ENCODE data around the gene PRR20G. TPM values are rescaled to one million over a fixed set of nuclear protein-coding genes. Genes with fewer than 3 reads are reported as not detected.

PRR20G gene
- polyA plus RNA-seq, 1 donor from 2014 or later = not detected

DNA sequence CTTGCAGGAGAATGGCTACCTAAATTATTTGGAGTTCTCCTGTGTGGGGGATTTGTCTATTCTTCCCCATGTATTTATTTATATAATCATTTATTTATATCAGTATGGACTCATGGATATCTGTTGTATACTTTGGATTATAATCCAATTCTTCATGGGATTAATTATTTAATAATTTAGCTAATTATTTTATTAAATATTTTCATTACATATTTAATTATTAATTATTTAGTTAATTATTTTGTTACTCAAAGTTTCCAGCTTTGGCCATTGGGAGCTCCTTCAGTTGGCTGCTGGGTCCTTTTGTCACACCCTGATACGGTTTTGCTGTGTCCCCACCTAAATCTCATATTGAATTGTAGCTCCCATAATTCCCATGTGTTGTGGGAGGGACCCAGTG lies 3.3 kb upstream of the PRR20G start:
- Histone ChIP-seq H3K4me3 (ENCODE audit: low read length) (no peak overlapping the region), H3K36me3 (ENCODE audit: insufficient read depth, low read length) (no peaks in the 10 kb centered on the region), H3K9me3 (ENCODE audit: low read length) (peaks cover 5% of the 10 kb centered on the region), H3K9me2 (ENCODE audit: insufficient read depth, low read length) (no peaks in the 10 kb centered on the region), H3K79me2 (replicated peaks; ENCODE audit: insufficient read depth, low read length) (no peaks in the 10 kb centered on the region), H3K27ac (ENCODE audit: low read length) (no peak overlapping the region), H2AFZ (ENCODE audit: low read depth, low read length) (no peak overlapping the region), H3K4me2 (ENCODE audit: low read length) (no peak overlapping the region), H4K20me1 (ENCODE audit: insufficient read depth) (no peaks in the 10 kb centered on the region), H3K9ac (ENCODE audit: low read length) (no peak overlapping the region), H3K27me3 (ENCODE audit: insufficient read depth, low read depth, low read length) (no peaks in the 10 kb centered on the region), H3F3A (ENCODE audit: insufficient read depth, low read length, poor library complexity, severe bottlenecking) (no peaks in the 10 kb centered on the region)
- TF ChIP-seq, protein P1, sequence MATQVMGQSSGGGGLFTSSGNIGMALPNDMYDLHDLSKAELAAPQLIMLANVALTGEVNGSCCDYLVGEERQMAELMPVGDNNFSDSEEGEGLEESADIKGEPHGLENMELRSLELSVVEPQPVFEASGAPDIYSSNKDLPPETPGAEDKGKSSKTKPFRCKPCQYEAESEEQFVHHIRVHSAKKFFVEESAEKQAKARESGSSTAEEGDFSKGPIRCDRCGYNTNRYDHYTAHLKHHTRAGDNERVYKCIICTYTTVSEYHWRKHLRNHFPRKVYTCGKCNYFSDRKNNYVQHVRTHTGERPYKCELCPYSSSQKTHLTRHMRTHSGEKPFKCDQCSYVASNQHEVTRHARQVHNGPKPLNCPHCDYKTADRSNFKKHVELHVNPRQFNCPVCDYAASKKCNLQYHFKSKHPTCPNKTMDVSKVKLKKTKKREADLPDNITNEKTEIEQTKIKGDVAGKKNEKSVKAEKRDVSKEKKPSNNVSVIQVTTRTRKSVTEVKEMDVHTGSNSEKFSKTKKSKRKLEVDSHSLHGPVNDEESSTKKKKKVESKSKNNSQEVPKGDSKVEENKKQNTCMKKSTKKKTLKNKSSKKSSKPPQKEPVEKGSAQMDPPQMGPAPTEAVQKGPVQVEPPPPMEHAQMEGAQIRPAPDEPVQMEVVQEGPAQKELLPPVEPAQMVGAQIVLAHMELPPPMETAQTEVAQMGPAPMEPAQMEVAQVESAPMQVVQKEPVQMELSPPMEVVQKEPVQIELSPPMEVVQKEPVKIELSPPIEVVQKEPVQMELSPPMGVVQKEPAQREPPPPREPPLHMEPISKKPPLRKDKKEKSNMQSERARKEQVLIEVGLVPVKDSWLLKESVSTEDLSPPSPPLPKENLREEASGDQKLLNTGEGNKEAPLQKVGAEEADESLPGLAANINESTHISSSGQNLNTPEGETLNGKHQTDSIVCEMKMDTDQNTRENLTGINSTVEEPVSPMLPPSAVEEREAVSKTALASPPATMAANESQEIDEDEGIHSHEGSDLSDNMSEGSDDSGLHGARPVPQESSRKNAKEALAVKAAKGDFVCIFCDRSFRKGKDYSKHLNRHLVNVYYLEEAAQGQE (IDR thresholded peaks at IDR 0.05; ENCODE audit: borderline replicate concordance) = no peak
- no peak for TF ChIP-seq POLR2AphosphoS5 (IDR thresholded peaks at IDR 0.05)
- TF ChIP-seq SMC3 (conservative IDR thresholded peaks at IDR 0.05; ENCODE audit: poor library complexity) = no peak
- no peak for TF ChIP-seq MXI1 (conservative IDR thresholded peaks at IDR 0.05; ENCODE audit: poor library complexity, severe bottlenecking)
- TF ChIP-seq, protein P2, sequence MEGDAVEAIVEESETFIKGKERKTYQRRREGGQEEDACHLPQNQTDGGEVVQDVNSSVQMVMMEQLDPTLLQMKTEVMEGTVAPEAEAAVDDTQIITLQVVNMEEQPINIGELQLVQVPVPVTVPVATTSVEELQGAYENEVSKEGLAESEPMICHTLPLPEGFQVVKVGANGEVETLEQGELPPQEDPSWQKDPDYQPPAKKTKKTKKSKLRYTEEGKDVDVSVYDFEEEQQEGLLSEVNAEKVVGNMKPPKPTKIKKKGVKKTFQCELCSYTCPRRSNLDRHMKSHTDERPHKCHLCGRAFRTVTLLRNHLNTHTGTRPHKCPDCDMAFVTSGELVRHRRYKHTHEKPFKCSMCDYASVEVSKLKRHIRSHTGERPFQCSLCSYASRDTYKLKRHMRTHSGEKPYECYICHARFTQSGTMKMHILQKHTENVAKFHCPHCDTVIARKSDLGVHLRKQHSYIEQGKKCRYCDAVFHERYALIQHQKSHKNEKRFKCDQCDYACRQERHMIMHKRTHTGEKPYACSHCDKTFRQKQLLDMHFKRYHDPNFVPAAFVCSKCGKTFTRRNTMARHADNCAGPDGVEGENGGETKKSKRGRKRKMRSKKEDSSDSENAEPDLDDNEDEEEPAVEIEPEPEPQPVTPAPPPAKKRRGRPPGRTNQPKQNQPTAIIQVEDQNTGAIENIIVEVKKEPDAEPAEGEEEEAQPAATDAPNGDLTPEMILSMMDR (IDR thresholded peaks at IDR 0.05; ENCODE audit: poor library complexity, severe bottlenecking) = no peak
- no peak for TF ChIP-seq EZH2 (IDR thresholded peaks at IDR 0.05; ENCODE audit: borderline replicate concordance, insufficient read depth, low read length, poor library complexity, severe bottlenecking)
- TF ChIP-seq EP300 (conservative IDR thresholded peaks at IDR 0.05; ENCODE audit: poor library complexity, severe bottlenecking) = no peak
- no peak for TF ChIP-seq RAD21 (conservative IDR thresholded peaks at IDR 0.05)
- TF ChIP-seq TAF1 (IDR thresholded peaks at IDR 0.05; ENCODE audit: low read depth) = no peak

DNA sequence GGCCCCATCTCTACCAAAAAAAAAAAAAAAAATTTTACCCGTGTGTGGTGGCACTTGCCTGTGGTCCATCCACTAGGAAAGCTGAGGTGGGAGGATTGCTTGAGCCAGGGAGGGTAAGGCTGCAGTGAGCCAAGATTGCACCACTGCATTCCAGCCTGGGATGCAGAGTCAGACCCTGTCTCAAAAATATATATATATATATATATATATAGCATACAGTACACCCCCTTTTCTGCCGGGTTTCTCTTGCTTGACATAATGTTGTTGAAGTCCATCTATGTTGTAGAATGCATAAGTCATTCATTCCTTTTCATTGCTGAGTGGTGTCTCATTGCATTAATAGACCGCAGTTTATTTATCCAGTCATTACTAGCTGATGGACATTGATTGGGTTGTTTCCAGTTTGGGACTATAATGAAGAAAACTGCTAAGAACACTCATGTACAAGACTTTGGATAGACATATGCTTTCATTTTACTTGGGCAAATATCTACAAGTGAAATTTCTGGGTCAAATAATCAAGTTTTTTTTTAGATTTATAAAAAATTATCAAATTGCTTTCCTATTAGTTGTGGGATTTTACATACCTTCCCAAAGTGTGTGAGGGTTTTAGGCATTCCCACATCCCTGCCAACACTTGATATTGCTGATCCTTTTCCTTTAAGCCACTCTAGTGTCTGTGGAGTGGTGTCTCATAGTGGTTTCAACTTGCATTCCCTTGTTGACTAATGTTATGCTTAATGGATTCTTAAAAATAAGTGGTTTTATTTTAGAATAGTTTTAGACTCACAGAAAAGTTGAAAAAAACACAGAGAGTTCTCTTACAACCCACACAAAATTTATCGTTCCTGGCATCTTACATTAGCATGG lies 2.1 kb upstream of the PRR20G start:
- Histone ChIP-seq H3K9me2 (ENCODE audit: insufficient read depth, low read length) (no peaks in the 10 kb centered on the region), H2AFZ (ENCODE audit: low read depth, low read length) (no peak overlapping the region), H3K36me3 (ENCODE audit: insufficient read depth, low read length) (no peaks in the 10 kb centered on the region), H3K79me2 (replicated peaks; ENCODE audit: insufficient read depth, low read length) (no peaks in the 10 kb centered on the region), H3K9me3 (ENCODE audit: low read length) (peaks cover 5% of the 10 kb centered on the region), H3K9ac (ENCODE audit: low read length) (no peak overlapping the region), H4K20me1 (ENCODE audit: insufficient read depth) (no peaks in the 10 kb centered on the region), H3K4me3 (ENCODE audit: low read length) (no peak overlapping the region), H3F3A (ENCODE audit: insufficient read depth, low read length, poor library complexity, severe bottlenecking) (no peaks in the 10 kb centered on the region), H3K4me2 (ENCODE audit: low read length) (no peak overlapping the region), H3K27me3 (ENCODE audit: insufficient read depth, low read depth, low read length) (no peaks in the 10 kb centered on the region), H3K27ac (ENCODE audit: low read length) (no peak overlapping the region)
- no peak for TF ChIP-seq MXI1 (conservative IDR thresholded peaks at IDR 0.05; ENCODE audit: poor library complexity, severe bottlenecking)
- no peak for TF ChIP-seq EP300 (conservative IDR thresholded peaks at IDR 0.05; ENCODE audit: poor library complexity, severe bottlenecking)
- TF ChIP-seq, protein P1 (IDR thresholded peaks at IDR 0.05; ENCODE audit: borderline replicate concordance) = no peak
- TF ChIP-seq RAD21 (conservative IDR thresholded peaks at IDR 0.05) = no peak
- TF ChIP-seq SMC3 (conservative IDR thresholded peaks at IDR 0.05; ENCODE audit: poor library complexity) = no peak
- TF ChIP-seq, protein P2 (IDR thresholded peaks at IDR 0.05; ENCODE audit: poor library complexity, severe bottlenecking) = no peak

Measured in neural cell (in vitro differentiated cells).